ENCODE measurements around the gene ARSB. TPM values are rescaled to one million over a fixed set of nuclear protein-coding genes. Genes with fewer than 3 reads are reported as not detected.

The ARSB gene
- total RNA-seq, 1 donor from 2014 or later, result 18.5 TPM

DNA sequence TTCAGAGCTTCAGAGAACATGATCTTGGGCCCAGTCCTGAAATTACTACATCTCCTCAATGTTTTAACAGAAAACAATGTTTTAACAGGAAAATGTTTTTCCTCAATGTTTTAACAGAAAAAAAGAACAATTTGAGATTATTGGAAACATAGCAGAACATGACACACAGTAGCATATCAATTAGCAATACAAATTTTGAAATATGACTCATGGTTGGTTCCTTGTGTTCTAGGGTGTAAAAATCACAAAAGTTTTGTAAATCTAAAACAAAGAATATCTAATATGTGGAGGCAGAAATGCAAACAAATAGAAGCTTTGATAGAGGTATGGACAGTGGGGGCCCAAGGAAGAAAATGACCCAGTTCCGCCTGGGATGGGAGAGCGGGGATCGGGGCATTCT is 22.8 kb upstream of the ARSB start:
- TF ChIP-seq, protein P1, sequence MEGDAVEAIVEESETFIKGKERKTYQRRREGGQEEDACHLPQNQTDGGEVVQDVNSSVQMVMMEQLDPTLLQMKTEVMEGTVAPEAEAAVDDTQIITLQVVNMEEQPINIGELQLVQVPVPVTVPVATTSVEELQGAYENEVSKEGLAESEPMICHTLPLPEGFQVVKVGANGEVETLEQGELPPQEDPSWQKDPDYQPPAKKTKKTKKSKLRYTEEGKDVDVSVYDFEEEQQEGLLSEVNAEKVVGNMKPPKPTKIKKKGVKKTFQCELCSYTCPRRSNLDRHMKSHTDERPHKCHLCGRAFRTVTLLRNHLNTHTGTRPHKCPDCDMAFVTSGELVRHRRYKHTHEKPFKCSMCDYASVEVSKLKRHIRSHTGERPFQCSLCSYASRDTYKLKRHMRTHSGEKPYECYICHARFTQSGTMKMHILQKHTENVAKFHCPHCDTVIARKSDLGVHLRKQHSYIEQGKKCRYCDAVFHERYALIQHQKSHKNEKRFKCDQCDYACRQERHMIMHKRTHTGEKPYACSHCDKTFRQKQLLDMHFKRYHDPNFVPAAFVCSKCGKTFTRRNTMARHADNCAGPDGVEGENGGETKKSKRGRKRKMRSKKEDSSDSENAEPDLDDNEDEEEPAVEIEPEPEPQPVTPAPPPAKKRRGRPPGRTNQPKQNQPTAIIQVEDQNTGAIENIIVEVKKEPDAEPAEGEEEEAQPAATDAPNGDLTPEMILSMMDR (conservative IDR thresholded peaks at IDR 0.05), result no peak
- Mint-ChIP-seq H3K9me3 (peaks cover under 1% of the 10 kb centered on the region), H3K4me3 (no peak overlapping the region), H3K27ac (no peak overlapping the region), H3K27me3 (no peaks in the 10 kb centered on the region), H3K4me1 (ENCODE audit: unreplicated experiment) (no peaks in the 10 kb centered on the region), H3K36me3 (no peaks in the 10 kb centered on the region)
- DNase-seq (ENCODE audit: extremely low spot score, unreplicated experiment), result no peak

DNA sequence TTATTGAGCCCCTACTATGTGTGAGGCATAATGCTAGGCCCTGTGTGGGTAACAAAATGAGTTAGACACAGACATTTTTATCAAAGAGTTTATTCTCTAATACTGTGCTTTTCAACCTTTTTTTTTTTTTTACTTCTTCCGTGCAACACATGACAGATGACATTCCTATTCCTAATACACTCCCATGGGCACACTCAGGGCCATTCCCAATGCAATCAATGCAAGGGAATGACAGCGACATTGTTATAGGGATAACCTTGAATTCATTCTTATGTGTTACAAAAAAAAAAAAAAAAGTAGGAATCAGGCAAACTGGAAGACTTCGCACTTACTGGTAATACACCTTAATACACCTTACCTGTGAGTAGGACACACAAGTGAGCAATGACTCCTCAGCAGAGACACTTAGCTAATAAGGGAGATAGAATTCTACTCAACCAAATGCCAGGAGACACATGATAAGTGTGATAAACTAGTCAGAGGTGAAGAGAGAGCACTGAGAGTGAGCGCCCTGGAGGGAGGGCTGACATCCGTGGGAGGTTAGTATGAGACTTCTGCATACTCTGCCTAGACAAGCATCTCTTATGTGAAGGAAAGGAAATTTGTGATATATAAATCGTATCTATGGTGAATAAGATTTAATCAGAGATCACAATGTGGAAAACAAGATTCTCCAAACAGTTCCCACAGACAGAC is 21.0 kb upstream of the ARSB start:
- no peak overlapping the region for H3K27ac Mint-ChIP-seq
- no peaks in the 10 kb centered on the region for H3K9me3 Mint-ChIP-seq
- no peaks in the 10 kb centered on the region for H3K36me3 Mint-ChIP-seq
- no peak overlapping the region for H3K4me3 Mint-ChIP-seq
- peaks cover 7% of the 10 kb centered on the region for H3K4me1 Mint-ChIP-seq (ENCODE audit: unreplicated experiment)
- no peak for DNase-seq (ENCODE audit: extremely low spot score, unreplicated experiment)
- no peaks in the 10 kb centered on the region for H3K27me3 Mint-ChIP-seq
- TF ChIP-seq, protein P1 (conservative IDR thresholded peaks at IDR 0.05), result no peak

DNA sequence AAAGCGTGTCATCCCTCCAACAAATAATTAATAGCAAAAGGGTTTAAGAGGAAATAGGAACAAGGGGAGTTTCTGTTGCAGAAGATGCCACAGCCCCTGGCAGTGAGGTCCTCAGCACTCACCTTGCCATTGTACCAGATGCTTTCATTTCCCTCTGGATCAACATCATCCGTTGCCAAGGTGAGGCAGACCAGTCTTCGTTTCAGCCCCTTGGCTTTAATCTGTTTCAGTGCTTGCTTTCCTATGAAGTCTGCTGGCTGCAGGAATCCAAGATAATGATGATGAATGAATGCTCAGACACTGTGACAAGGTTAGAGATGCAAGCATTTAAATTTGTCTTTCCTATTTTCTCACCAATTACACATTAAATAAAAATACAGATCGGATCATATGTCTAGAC is 20.0 kb upstream of the ARSB start:
- no peaks in the 10 kb centered on the region for H3K36me3 Mint-ChIP-seq
- H3K4me1 Mint-ChIP-seq (ENCODE audit: unreplicated experiment), result peaks cover 7% of the 10 kb centered on the region
- no peaks in the 10 kb centered on the region for H3K27me3 Mint-ChIP-seq
- no peaks in the 10 kb centered on the region for H3K9me3 Mint-ChIP-seq
- H3K27ac Mint-ChIP-seq, result no peak overlapping the region
- DNase-seq (ENCODE audit: extremely low spot score, unreplicated experiment), result no peak
- H3K4me3 Mint-ChIP-seq, result no peak overlapping the region
- TF ChIP-seq, protein P1 (conservative IDR thresholded peaks at IDR 0.05), result no peak

DNA sequence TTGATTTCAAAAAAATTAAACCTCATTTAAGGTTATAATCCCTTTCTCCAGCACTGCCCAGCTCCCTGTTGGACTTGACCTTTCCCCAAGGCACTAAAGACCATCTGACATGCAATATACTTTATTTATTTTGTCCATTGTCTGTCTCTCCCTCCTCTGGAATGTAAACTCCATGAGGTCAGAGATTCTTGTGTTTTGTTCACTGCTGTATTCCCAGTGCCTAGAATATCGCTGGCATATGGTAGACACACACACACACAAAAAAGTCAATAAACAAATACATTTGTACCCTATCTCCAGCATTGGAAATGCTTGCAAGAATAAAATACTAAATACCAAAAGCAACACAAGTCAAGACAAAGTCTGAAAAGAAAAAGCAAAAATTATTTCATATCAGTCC is 17.3 kb upstream of the ARSB start:
- no peak overlapping the region for H3K27ac Mint-ChIP-seq
- no peaks in the 10 kb centered on the region for H3K27me3 Mint-ChIP-seq
- TF ChIP-seq, protein P1 (conservative IDR thresholded peaks at IDR 0.05), result no peak
- no peaks in the 10 kb centered on the region for H3K9me3 Mint-ChIP-seq
- H3K4me3 Mint-ChIP-seq, result no peak overlapping the region
- H3K4me1 Mint-ChIP-seq (ENCODE audit: unreplicated experiment), result peaks cover 7% of the 10 kb centered on the region
- no peaks in the 10 kb centered on the region for H3K36me3 Mint-ChIP-seq
- DNase-seq (ENCODE audit: extremely low spot score, unreplicated experiment), result no peak

DNA sequence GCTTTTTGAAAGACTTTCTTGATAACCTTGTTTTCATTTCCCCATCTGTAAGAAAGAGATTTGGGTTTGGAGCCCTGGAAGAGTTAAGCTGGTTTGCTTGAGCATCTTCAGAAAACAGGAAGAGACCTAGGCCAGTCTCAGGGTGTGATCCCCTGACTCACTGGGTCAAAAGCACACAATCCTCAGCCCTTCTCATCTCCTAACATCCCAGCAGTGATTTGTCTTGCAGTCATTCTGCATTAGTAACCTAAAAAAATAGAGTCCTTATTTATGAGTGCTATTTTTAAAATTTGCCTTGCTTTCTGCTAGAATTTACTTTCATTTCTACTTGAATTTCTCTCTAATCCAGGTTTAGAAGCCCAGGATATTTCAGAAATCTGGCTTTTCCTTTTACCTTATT is 16.4 kb upstream of the ARSB start:
- H3K9me3 Mint-ChIP-seq, result no peaks in the 10 kb centered on the region
- H3K27ac Mint-ChIP-seq, result no peak overlapping the region
- H3K4me3 Mint-ChIP-seq, result no peak overlapping the region
- DNase-seq (ENCODE audit: extremely low spot score, unreplicated experiment), result no peak
- peaks cover 7% of the 10 kb centered on the region for H3K4me1 Mint-ChIP-seq (ENCODE audit: unreplicated experiment)
- H3K36me3 Mint-ChIP-seq, result no peaks in the 10 kb centered on the region
- TF ChIP-seq, protein P1 (conservative IDR thresholded peaks at IDR 0.05), result no peak
- no peaks in the 10 kb centered on the region for H3K27me3 Mint-ChIP-seq
